Measurements from ENCODE around the gene KCNQ2. TPM values are rescaled to one million over a fixed set of nuclear protein-coding genes. Genes with fewer than 3 reads are reported as not detected.

KCNQ2 gene
- total RNA-seq, 2 donors from 2014 or later = 0.19 to 0.27 TPM

DNA sequence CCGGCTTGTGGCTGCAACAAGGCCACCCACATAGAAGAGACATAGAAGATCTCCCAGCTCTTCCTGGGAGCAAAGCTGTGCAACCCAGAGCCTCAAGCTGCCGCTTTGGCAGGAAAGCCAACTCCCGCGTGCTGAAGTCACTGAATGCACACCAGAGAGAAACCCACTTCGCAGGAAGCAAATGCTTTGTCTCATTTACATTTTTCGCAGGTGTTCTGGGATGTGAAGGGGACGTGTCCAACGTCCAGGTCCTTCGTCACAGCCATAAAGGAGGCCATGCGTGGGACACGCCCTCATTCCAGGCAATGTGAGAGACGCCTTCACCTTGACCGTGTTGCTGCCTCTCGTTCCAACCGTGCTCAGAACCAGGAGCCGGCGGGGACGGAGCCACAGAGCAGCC is 24.4 kb downstream of the KCNQ2 start:
- Histone ChIP-seq H3K4me1 (no peaks in the 10 kb centered on the region), H3K36me3 (no peaks in the 10 kb centered on the region), H3K9me3 (no peaks in the 10 kb centered on the region), H3K4me3 (no peak overlapping the region), H3K27ac (no peak overlapping the region), H3K9ac (ENCODE audit: low read depth in 2 of 2, low read length in 2 of 2) (no peak overlapping the region), H3K27me3 (no peaks in the 10 kb centered on the region)
- peak; percentile 24 for DNase-seq
- TF ChIP-seq CTCF (IDR thresholded peaks at IDR 0.05) = no peak
- intact Hi-C loops (cut with DNase I) = no loop called here

GRCh38 chr20:63447320-63447719 is 25.1 kb downstream of the KCNQ2 start:
- no peak for DNase-seq
- intact Hi-C loops (cut with DNase I) = no loop called here
- Histone ChIP-seq H3K9me3 (no peaks in the 10 kb centered on the region), H3K27ac (no peak overlapping the region), H3K9ac (ENCODE audit: low read depth in 2 of 2, low read length in 2 of 2) (no peak overlapping the region), H3K27me3 (no peaks in the 10 kb centered on the region), H3K4me1 (no peaks in the 10 kb centered on the region), H3K4me3 (no peak overlapping the region), H3K36me3 (no peaks in the 10 kb centered on the region)
- TF ChIP-seq CTCF (IDR thresholded peaks at IDR 0.05) = no peak

- TF ChIP-seq CTCF (IDR thresholded peaks at IDR 0.05) = no peak
- Histone ChIP-seq H3K9ac (ENCODE audit: low read depth in 2 of 2, low read length in 2 of 2) (no peak overlapping the region), H3K36me3 (no peaks in the 10 kb centered on the region), H3K27ac (no peak overlapping the region), H3K27me3 (no peaks in the 10 kb centered on the region), H3K9me3 (no peaks in the 10 kb centered on the region), H3K4me1 (no peaks in the 10 kb centered on the region), H3K4me3 (no peak overlapping the region)
- intact Hi-C loops (cut with DNase I) = no loop called here
- DNase-seq = no peak
Observed at GRCh38 chr20:63446216-63447024, 26.0 kb downstream of the KCNQ2 start.

DNA sequence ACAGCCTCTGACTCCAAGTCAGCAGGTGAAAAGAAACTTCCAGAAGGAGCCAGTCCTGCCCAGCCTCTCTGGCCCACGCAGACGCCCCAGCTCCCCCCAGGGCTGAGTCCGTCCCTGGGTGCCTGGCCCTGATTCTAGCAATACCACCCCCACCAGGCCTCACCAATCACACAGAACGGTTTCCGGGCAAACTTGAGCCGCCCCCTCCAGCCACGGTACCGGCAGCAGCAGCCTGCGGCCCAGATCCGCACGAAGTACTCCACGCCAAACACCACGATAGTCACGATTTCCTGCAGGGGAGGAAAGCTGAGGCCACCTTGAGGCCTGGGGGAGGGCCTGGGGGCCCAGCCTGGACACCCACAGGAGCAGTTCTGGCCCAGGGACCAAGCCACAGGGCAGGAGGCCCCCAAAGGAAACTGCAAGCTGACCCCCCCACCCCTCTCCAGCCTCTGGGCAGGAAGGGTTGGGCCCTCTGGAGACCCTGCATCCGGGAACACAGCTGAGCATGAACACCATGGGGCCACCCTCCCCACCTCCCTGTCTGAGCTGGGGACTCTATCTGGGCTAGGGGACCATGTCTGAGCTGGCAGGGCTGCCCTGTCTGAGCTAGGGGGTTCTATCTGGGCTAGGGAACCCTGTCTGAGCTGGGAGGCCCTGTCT is 27.2 kb downstream of the KCNQ2 start:
- no peak for DNase-seq
- Histone ChIP-seq H3K4me1 (no peaks in the 10 kb centered on the region), H3K27ac (no peak overlapping the region), H3K9me3 (no peaks in the 10 kb centered on the region), H3K36me3 (no peaks in the 10 kb centered on the region), H3K9ac (ENCODE audit: low read depth in 2 of 2, low read length in 2 of 2) (no peak overlapping the region), H3K27me3 (no peaks in the 10 kb centered on the region), H3K4me3 (no peak overlapping the region)
- intact Hi-C loops (cut with DNase I) = no loop called here
- TF ChIP-seq CTCF (IDR thresholded peaks at IDR 0.05) = no peak

DNA sequence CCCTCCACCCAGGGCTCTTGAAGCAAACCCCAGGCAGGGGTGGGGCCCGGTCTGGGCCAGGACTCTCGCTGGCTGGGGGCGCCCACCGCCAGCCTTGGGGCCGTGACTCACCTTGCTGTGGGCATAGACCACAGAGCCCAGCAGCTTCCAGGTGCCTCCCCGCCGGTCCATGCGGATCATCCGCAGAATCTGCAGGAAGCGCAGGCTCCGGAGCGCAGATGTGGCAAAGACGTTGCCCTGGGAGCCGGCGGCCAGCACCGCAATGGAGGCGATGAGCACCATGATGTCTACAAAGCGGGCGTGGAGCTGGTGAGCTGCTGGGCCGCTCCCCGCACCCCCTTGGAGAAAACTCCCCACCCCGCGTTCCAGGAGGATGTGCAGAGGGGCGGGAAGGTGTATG is 27.9 kb downstream of the KCNQ2 start:
- Histone ChIP-seq H3K9ac (ENCODE audit: low read depth in 2 of 2, low read length in 2 of 2) (no peak overlapping the region), H3K27me3 (no peaks in the 10 kb centered on the region), H3K4me1 (no peaks in the 10 kb centered on the region), H3K9me3 (no peaks in the 10 kb centered on the region), H3K4me3 (no peak overlapping the region), H3K36me3 (no peaks in the 10 kb centered on the region), H3K27ac (no peak overlapping the region)
- intact Hi-C loops (cut with DNase I) = no loop called here
- no peak for TF ChIP-seq CTCF (IDR thresholded peaks at IDR 0.05)
- no peak for DNase-seq
